ELF-1 (cell line): ENCODE data around the gene SNX15.
"Not testable (repeated sequence)": the region's sequence is repeated elsewhere in the genome, so short reads cannot be mapped to it uniquely, and the experiment has no call there.

ENCODE experiments used
- DNase-seq: peaks from one replicate; pipeline ENCODE4 v3.0.0-alpha.2; 2016; ENCODE audit warnings: low read depth, low spot score

The SNX15 gene, protein sequence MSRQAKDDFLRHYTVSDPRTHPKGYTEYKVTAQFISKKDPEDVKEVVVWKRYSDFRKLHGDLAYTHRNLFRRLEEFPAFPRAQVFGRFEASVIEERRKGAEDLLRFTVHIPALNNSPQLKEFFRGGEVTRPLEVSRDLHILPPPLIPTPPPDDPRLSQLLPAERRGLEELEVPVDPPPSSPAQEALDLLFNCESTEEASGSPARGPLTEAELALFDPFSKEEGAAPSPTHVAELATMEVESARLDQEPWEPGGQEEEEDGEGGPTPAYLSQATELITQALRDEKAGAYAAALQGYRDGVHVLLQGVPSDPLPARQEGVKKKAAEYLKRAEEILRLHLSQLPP

GRCh38 chr11:65027213-65028067 lies at the start of gene SNX15:
SNX15 (plus strand) TSS chr11:65027439; CDS start chr11:65027538, 99 bp downstream.
- DNase-seq: peak; percentile 97

DNA sequence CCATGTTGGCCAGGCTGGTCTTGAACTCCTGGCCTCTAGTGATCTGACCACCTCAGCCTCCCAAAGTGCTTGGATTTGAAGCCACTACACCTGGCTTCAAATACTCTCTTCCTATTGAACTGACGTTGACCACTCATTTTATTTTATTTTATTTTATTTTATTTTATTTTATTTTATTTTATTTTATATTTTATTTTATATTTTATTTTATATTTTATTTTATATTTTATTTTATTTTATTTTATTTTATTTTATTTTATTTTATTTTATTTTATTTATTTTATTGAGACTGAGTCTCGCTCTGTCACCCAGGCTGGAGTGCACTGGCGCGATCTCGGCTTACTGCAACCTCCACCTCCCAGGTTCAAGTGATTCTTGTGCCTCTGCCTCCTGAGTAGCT lies 43.9 kb upstream of the SNX15 start:
- not testable (repeated sequence) for DNase-seq

GRCh38 chr11:64987998-64988854 lies 39.0 kb upstream of the SNX15 start:
- no peak for DNase-seq

DNA sequence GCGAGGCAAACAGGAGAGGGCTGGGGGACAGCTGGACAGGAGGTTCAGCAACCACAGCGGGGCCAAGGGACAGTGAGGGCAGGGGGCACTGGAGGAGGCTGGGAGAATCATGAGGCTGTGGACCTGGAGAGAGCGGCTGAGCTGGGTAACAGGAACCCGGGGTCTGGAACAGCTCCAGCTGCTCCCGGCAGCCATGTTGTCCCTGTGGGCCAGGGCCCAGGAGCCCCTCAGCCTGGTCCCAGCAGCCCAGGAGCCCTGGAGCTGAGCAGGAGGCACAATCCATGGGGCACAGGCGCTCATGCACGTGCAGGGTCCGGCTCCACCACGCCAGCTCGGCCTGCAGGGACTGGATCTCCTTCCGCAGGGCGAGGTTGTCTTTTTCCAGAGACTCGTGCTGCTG lies 37.8 kb upstream of the SNX15 start:
- DNase-seq: no peak

DNA sequence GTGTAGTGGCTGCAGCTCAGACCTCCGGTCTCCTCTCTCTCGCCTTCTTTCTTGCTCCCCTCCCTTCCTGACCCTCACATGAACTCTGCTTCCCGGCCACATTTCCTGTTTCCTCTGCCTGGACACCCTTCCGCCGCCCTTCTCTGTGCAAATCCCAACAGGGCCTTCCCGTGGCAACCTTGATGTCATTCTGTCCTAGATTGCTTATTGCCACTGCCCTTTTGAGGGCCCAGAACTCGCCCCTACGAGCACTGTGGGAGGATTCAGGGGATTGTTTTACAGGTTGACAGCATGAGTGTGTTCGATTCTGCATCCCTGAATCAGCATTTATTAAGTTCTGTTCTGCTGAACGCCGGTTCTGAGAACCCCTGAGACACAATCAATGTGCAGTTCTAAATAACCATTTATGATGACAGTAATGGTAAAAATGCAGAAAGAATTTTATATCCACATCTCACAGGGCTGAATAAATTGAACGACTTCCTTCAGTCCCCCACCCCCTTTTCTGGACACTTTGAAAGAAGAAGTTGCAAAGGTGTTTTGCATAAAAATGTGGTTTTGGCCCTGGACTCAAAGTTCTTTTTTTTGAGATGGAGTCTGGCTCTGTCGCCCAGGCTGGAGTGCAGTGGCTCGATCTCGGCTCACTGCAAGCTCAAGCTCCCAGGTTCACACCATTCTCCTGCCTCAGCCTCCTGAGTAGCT lies 36.9 kb upstream of the SNX15 start:
- no peak for DNase-seq

GRCh38 chr11:64994318-64994717 lies 32.9 kb upstream of the SNX15 start:
- DNase-seq: no peak

DNA sequence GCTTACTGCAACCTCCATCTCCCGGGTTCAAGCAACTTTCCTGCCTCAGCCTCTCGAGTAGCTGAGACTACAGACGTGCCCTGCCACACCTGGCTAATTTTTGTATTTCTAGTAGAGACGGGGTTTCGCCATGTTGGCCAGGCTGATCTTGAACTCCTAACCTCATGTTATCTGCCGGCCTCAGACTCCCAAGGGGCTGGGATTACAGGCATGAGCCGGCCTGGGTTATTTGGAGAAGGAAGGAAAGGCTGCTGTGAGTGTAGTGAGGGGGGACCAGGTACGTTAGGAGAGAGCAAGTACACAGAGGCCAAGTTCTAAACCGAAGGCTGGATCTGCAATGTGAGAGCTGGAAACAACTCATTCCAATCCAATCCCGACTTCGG lies 30.9 kb upstream of the SNX15 start:
- no peak for DNase-seq

DNA sequence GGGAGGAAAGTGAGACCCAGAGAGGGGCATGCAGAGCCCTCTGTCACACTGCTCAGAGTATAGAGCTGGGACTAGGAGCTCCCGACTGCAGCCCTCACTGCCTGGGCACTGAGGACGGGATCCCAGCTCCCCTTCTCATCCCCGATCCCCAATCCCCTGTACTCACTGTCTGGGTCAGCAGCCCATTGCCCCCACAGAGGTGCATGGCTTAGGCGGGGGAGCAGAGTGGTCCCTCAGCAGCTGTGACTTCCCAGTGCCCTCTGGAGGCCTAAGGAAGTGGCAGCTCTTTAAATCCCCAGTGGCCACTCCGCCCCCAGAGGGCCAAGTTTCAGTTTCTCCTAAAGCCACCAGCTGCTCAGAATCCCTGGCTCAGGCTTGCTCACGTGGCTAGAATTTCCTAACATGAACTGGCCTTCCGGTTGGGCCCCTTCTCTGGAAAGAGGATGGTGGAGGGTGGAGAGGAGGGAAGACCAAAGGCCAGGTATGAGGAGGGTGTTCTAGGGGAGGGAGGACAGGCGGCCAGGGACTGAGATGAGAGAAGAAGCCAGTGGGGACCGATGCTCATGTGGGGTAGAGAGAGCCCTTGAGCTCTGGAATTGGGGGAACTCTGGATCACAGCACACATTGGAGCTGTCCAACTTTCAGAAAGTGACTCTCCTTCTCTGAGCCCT lies 30.4 kb upstream of the SNX15 start, which contains the start of gene BATF2:
TSS of gene BATF2 (minus strand) at position 262 of the 671 bp plus-strand sequence. CDS start at position 205, 57 bp downstream.
- DNase-seq: peak; percentile 89

GRCh38 chr11:64998141-64998540 lies 29.1 kb upstream of the SNX15 start:
- no peak for DNase-seq

GRCh38 chr11:64998690-64999431 lies 28.4 kb upstream of the SNX15 start:
- DNase-seq: no peak

- no peak for DNase-seq
Measured at GRCh38 chr11:64999478-64999877, 27.8 kb upstream of the SNX15 start.

DNA sequence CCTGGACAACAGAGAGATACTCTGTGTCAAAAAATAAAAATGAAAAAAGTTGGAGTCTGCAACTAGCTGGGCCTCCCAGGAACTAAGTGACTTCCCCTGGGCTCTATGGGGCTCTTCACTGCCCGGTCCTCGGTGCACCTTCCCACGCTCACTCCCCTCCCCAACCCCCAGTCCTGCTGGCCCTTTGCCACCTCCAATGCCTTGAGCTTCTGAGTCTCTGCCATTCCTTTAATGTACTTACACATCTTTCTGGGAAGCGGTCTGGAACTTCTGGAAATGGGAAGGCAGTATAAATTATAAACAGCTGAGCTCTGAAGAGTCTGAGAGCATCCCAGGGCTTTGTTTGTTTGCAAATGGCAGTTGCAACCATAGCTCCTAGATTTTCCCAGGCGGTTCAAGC lies 24.5 kb upstream of the SNX15 start:
- DNase-seq: no peak

- DNase-seq: peak; percentile 78
Measured at GRCh38 chr11:65003282-65003681, 24.0 kb upstream of the SNX15 start.

GRCh38 chr11:65003968-65004367 lies 23.3 kb upstream of the SNX15 start:
- DNase-seq: not testable (repeated sequence)

GRCh38 chr11:65008016-65008415 lies 19.2 kb upstream of the SNX15 start:
- DNase-seq: no peak

DNA sequence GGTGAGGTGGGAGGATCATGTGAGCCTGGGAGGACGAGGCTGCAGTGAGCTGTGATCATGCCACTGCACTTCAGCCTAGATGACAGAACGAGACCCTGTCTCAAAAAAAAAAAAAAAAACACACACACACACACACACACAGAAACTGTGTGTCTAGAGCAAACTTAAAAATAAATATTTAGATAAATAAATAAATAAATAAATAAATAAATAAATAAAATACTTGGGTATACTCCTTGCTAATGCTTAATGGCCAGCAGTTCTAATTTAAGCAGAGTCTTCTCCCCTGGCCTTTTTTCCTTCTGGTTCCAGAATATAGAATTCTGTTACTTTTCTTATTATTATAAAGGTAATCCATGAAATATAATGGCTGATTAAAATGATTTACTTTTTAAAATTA lies 18.4 kb upstream of the SNX15 start:
- no peak for DNase-seq

GRCh38 chr11:65013130-65013887 lies 13.9 kb upstream of the SNX15 start:
- DNase-seq: peak; percentile 94

GRCh38 chr11:65013888-65014725 lies 13.1 kb upstream of the SNX15 start, which contains the start of gene ARL2:
ARL2 (plus strand) TSS chr11:65014160; CDS start chr11:65014208, 48 bp downstream.
- peak; percentile 96 for DNase-seq
